Measurements from ENCODE around the gene LINGO1.

The LINGO1 gene

GRCh38 chr15:77632534-77633133, at the start of gene LINGO1:
LINGO1 (minus strand) TSS chr15:77632912; CDS start chr15:77632315, 597 bp downstream.
- no peak for DNase-seq (ENCODE audit: extremely low read depth in 1 of 2, low read depth in 1 of 2)

GRCh38 chr15:77681362-77681761, 48.6 kb upstream of the LINGO1 start:
- DNase-seq (ENCODE audit: extremely low read depth in 1 of 2, low read depth in 1 of 2) = no peak

- no peak for DNase-seq (ENCODE audit: extremely low read depth in 1 of 2, low read depth in 1 of 2)
Observed at GRCh38 chr15:77676569-77677375, 44.1 kb upstream of the LINGO1 start.

- no peak for DNase-seq (ENCODE audit: extremely low read depth in 1 of 2, low read depth in 1 of 2)
Observed at GRCh38 chr15:77675806-77676415, 43.2 kb upstream of the LINGO1 start.

- no peak for DNase-seq (ENCODE audit: extremely low read depth in 1 of 2, low read depth in 1 of 2)
Observed at GRCh38 chr15:77674327-77674726, 41.6 kb upstream of the LINGO1 start.

- DNase-seq (ENCODE audit: extremely low read depth in 1 of 2, low read depth in 1 of 2) = no peak
Observed at GRCh38 chr15:77673866-77674265, 41.2 kb upstream of the LINGO1 start.

- DNase-seq (ENCODE audit: extremely low read depth in 1 of 2, low read depth in 1 of 2) = no peak
Observed at GRCh38 chr15:77672135-77672534, 39.4 kb upstream of the LINGO1 start.

- DNase-seq (ENCODE audit: extremely low read depth in 1 of 2, low read depth in 1 of 2) = no peak
Observed at GRCh38 chr15:77671362-77672056, 38.8 kb upstream of the LINGO1 start.

GRCh38 chr15:77670558-77671361, 38.0 kb upstream of the LINGO1 start:
- DNase-seq (ENCODE audit: extremely low read depth in 1 of 2, low read depth in 1 of 2) = no peak

GRCh38 chr15:77669896-77670295, 37.2 kb upstream of the LINGO1 start:
- no peak for DNase-seq (ENCODE audit: extremely low read depth in 1 of 2, low read depth in 1 of 2)

- DNase-seq (ENCODE audit: extremely low read depth in 1 of 2, low read depth in 1 of 2) = no peak
Observed at GRCh38 chr15:77667338-77668234, 34.9 kb upstream of the LINGO1 start.

GRCh38 chr15:77666296-77666660, 33.6 kb upstream of the LINGO1 start:
- DNase-seq (ENCODE audit: extremely low read depth in 1 of 2, low read depth in 1 of 2) = no peak

- no peak for DNase-seq (ENCODE audit: extremely low read depth in 1 of 2, low read depth in 1 of 2)
Observed at GRCh38 chr15:77665530-77666295, 33.0 kb upstream of the LINGO1 start.

- no peak for DNase-seq (ENCODE audit: extremely low read depth in 1 of 2, low read depth in 1 of 2)
Observed at GRCh38 chr15:77664428-77664827, 31.7 kb upstream of the LINGO1 start.

- DNase-seq (ENCODE audit: extremely low read depth in 1 of 2, low read depth in 1 of 2) = no peak
Observed at GRCh38 chr15:77663256-77663655, 30.5 kb upstream of the LINGO1 start.

GRCh38 chr15:77659350-77660321, 26.9 kb upstream of the LINGO1 start:
- DNase-seq (ENCODE audit: extremely low read depth in 1 of 2, low read depth in 1 of 2) = no peak

- DNase-seq (ENCODE audit: extremely low read depth in 1 of 2, low read depth in 1 of 2) = no peak
Observed at GRCh38 chr15:77658304-77658703, 25.6 kb upstream of the LINGO1 start.

Data from activated CD8-positive, alpha-beta memory T cell treated with anti-CD3 and anti-CD28 coated beads for 1 hour (primary cell).